Iris pigment epithelial cell (primary cell): ENCODE measurements around the gene TMEM9B.

Experiments used
- DNase-seq: peaks from one replicate; pipeline ENCODE4 v3.0.0-alpha.2; 2011; ENCODE audit warnings: low read depth

Gene TMEM9B

DNA sequence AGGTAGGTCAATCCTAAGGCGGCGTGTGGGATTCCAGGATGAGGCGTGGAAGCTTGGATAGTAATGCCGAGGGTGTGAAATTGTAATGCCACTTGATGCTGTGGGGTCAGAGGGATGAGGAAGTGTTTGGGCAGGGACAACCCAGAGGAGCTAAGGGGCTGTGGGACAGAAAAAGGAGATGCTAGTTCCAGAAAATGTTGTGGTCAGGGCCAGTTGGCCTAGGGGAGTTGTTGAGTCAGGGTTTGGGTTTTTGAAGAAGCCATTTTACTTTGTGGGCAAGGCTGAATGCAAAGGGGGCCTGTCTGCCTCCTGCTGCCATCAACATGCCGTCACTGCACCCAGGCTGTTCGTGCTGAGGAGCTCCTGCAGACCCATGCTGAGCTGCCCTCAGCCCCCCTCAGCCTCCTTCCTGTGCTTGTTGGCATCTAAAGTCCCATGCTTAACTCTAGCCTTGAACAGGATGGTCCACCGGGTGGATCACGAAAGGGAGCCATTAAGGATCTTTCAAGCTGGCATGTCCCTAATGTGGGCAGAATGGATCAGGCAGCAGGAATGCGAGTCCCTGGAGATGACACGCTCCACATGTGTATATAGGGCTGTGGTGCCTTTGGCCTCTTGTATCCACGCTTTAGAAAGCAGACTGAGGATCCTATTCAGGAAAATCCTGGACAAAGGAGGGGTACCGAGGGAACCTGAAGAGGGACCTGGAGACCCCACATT, 33.6 kb downstream of the TMEM9B start:
- no peak for DNase-seq

- DNase-seq, result peak; percentile 30
Measured at GRCh38 chr11:8928981-8929615, 35.1 kb downstream of the TMEM9B start.

DNA sequence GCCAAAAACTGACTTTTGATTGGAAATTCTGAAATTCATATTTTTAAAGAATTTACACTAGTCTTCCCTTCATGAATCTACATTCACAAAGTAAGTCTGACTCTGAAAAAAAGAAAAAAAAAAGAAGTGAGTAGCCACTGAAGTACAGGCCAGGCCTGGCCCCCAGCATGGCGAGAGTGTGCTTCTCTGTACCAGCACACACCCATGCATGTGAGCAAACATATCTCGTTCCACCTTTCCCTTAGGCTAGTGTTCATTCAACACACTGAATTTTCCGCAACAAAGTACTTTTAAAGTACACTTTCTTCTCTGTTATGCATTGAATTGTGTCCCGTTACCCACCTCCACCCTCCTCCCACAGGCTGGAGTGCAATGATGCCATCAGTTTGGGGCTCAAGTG, 36.0 kb downstream of the TMEM9B start:
- no peak for DNase-seq

- no peak for DNase-seq
Measured at GRCh38 chr11:8927233-8927632, 37.0 kb downstream of the TMEM9B start.

DNA sequence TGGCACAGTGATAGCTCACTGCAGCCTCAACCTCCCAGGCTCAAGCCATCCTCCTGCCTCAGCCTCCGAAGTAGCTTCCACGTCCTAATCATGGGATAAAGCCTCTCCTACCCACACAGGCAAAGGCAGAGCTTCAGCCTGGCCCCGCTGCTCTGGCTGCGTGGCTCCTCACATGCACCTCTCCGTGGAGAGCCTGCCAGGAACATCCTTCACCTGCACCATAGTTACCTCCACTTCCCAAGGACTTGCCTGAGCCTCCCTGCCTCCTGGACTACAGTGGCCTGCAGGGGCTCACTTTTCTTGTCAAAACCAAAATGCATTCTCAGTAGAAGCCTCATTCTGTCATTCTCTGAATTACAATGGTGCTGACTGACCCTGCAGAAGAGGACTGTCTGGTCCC, 38.0 kb downstream of the TMEM9B start:
- no peak for DNase-seq

DNA sequence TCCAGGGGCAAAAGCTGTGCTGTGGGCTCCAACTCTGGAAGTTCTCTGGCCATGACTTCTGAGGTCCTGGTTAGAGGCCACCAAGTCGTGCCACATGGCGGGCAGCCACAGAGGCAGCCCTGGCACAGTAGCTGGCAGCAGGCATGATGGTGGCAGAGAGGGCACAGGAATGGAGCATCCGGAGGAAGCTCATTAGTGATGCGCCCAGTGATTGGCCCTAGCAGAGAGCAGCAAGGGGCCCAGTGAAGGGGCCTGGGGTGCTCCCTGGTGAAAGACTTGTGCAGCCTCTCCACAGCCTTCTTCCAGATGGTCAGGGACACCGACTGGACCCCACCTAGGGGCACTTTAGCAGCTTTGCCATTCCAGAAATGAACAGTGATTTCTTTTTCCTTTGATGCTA, 38.5 kb downstream of the TMEM9B start:
- DNase-seq, result no peak

DNA sequence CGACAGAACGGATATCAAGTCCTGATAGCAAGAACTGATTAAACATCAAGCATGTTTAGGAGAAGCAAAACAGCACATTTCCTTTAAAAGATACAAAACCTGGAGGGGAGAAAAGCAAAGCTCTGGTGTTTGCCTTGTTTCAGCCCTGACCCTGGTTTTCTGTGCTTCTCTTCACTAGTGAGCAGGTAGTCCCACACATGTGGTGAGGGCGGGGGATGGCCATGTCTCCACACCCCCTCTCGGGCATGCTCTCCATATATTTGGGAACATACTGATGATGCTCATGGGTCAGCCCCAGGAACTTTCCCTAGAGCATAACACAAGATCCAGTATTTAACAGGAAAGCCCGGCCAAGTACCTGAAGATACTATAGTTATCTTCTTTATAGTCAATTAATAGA, 41.6 kb downstream of the TMEM9B start:
- no peak for DNase-seq

DNA sequence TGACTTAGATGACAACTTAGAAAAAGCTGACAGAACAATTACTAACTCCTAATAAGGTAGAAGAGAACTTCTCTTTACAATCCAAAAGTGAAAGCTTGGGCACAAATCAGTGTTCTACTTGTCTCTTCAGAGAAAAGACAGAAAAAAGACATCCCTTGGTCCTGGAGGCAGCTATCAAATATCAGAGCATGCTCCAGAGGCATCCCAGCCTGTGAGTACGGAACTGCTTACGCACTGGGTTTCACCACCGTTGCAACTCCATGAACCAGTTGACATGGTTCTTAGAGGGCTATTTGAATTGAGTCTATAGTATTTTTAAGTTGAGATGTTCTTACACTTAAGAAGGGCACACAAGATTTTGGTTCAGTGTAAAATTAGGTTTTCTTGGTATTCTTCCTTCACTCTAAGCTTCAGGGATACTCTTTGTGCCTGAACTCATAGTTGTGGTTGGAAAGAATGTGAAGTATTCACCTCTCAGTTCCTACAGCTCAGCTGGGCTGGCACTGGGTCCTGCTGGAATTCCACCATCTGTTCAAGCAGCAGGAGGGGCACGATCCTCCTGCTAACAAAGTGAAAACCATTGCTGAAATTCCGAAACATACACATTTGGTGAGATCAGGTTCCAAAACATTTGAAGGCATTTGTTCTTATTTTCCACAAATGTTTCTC, 47.0 kb downstream of the TMEM9B start:
- peak; percentile 93 for DNase-seq

- DNase-seq, result no peak
Measured at GRCh38 chr11:8914661-8915018, 49.6 kb downstream of the TMEM9B start.

GRCh38 chr11:8913961-8914660, 50.1 kb downstream of the TMEM9B start:
- DNase-seq, result peak; percentile 79

DNA sequence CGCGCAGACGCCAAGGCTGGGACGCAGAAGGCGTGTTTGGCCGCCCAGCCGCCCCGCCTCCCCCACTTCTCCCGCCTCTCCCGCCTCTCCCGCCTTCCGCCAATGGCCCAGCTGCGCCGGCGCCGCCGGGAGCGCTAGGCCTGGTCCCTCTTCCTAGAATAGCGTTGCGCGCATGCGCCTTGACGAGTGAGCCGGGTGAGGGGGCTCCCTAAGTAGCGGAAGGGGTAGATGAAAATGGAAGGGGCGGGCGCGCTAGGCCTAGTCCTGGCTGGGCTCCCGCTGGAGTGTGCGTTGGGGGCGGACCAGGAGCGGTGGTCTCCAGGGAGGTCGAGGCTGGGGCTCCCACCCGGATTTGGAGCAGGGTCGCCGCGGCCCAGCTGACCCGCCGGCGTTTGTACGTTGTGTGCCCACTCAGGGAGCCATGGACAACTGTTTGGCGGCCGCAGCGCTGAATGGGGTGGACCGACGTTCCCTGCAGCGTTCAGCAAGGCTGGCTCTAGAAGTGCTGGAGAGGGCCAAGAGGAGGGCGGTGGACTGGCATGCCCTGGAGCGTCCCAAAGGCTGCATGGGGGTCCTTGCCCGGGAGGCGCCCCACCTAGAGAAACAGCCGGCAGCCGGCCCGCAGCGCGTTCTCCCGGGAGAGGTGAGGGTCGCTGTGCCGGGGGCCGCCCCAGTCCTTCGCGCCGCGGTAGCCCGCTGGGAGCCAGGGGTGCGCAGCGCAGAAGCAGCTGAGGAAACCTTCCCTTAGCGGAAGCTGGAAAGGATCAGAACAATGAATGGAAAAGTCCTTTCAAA, 53.0 kb downstream of the TMEM9B start, which contains the start of gene AKIP1:
Gene AKIP1 (plus strand): TSS at position 161 of the 795 bp plus-strand sequence. CDS start 261 bp downstream, at position 422.
- DNase-seq, result peak; percentile 94

- DNase-seq, result no peak
Measured at GRCh38 chr11:8910649-8911026, 53.6 kb downstream of the TMEM9B start.

GRCh38 chr11:8908099-8908498, 56.1 kb downstream of the TMEM9B start:
- no peak for DNase-seq

DNA sequence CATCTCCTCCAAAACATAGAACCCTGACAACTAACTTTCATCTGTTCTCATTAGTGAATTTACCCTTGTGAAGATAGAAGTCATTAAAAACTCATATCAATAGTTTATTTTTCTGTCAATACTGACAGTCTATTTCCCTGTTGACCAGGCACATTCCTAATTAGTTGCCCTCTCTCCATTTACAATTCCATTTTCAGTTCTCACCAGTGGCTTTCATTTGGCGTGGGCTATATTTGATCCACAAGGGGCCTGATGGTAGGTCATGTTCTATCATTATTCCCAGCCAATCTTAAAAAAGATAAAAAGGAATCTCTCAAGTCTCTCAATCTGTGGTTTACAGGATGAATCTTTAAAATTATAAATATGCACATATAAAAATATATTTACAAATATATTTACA, 57.1 kb downstream of the TMEM9B start:
- DNase-seq, result no peak

DNA sequence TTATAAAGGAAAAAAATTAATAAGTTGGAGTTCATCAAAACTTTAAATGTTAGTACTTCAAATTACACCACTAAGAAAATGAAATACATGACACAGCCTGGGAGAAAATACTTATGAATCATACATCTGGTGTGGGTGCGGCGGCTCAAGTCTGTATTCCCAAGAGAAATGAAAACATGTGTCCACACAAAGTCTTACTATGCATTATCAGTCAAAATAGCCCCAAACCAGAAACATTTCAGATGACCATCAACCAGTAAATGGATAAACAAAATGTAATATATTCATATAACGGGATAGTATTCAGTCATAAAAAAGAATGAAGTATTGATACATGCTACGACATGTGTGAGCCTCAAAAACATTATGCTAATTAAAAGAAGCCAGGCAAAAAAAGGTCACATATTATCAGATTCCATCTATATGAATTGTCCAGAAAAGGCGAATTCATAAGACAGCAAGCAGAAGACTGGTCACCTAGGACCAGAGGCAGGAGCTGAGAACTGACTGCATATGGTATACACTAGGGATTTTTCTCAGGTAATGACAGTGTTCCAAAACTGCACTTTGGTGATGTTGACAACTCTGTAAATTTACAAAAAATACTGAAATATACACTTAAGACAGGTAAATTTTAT, 58.6 kb downstream of the TMEM9B start:
- peak; percentile 93 for DNase-seq

GRCh38 chr11:8899119-8899753, 65.0 kb downstream of the TMEM9B start:
- no peak for DNase-seq
